ENCODE results near the gene SHROOM3. TPM values are rescaled to one million over a fixed set of nuclear protein-coding genes. Genes with fewer than 3 reads are reported as not detected.

The SHROOM3 gene
- total RNA-seq, 4 donors from 2014 or later, result 44.4 to 101 (median 88.5) TPM

DNA sequence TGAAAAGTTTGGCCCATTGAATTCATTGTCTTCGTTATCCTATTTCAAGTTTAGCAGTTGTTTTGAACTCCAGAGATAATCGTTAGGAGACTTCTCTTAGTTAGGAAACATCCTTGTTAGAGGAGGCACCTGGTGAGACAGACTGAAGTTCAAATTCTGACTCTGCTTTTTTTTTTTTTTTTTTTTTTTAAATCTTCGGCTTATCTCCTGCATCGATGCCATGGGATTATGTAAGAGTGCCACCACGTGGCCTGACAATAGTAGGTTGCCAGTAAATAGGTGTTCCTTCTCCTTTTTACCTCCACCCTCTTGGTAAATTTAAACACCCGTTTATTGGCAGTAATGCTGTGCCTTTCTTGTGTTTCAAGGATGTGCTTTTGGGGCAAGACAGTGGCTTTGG, 313.6 kb downstream of the SHROOM3 start:
- H3K27ac ChIP-seq (replicated peaks in 1 of 4), result peak overlapping the region in 1 of 4 donors; percentile 16
- no peak for DNase-seq (ENCODE audit: extremely low spot score)

DNA sequence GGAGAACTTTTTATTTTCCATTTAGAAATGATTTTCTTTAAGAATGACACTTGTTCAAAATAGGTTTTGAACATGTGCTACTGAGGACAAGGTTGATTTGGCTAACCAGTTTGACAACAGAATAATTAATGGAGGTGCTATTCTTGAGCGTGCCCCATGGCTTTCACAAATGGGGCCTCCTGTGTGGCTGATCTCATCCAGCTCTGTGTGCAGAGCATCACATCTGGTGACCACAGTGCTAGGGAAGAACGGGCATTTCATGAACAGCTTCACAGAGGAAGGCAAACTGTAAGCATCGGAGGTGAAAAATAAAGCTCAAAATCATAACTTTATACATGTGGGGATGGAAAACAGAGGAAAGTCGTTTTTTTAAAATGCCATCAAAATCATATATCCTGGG, 314.3 kb downstream of the SHROOM3 start:
- H3K27me3 ChIP-seq, result no peaks in the 10 kb centered on the region
- TF ChIP-seq, protein P1, sequence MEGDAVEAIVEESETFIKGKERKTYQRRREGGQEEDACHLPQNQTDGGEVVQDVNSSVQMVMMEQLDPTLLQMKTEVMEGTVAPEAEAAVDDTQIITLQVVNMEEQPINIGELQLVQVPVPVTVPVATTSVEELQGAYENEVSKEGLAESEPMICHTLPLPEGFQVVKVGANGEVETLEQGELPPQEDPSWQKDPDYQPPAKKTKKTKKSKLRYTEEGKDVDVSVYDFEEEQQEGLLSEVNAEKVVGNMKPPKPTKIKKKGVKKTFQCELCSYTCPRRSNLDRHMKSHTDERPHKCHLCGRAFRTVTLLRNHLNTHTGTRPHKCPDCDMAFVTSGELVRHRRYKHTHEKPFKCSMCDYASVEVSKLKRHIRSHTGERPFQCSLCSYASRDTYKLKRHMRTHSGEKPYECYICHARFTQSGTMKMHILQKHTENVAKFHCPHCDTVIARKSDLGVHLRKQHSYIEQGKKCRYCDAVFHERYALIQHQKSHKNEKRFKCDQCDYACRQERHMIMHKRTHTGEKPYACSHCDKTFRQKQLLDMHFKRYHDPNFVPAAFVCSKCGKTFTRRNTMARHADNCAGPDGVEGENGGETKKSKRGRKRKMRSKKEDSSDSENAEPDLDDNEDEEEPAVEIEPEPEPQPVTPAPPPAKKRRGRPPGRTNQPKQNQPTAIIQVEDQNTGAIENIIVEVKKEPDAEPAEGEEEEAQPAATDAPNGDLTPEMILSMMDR (IDR thresholded peaks at IDR 0.05), result no peak
- no peak for TF ChIP-seq POLR2AphosphoS5 (IDR thresholded peaks at IDR 0.05)
- no peak for TF ChIP-seq EP300 (IDR thresholded peaks at IDR 0.05)
- no peak for TF ChIP-seq POLR2A (IDR thresholded peaks at IDR 0.05; ENCODE audit: low read depth)
- no peaks in the 10 kb centered on the region for H3K9me3 ChIP-seq
- peaks cover 4 to 63% (median 52%) of the 10 kb centered on the region in 4 donors for H3K4me1 ChIP-seq
- no peak for DNase-seq (ENCODE audit: extremely low spot score)
- WGBS, result 80% methylated on average over 4 of the region's 4 CpGs
- peaks cover 0 to 9% (median under 1%) of the 10 kb centered on the region in 4 donors for H3K36me3 ChIP-seq
- intact Hi-C loops (cut with DNase I), result no loop called here
- H3K4me3 ChIP-seq, result no peak overlapping the region
- H3K27ac ChIP-seq (replicated peaks in 1 of 4), result no peak overlapping the region

More for the DNA sequence above, 313.6 kb downstream of the SHROOM3 start:
- intact Hi-C loops (cut with DNase I), result no loop called here
- peaks cover 0 to 7% (median 0%) of the 10 kb centered on the region in 4 donors for H3K36me3 ChIP-seq
- H3K27me3 ChIP-seq, result no peaks in the 10 kb centered on the region
- 27% methylated on average over 6 of the region's 6 CpGs for WGBS
- peaks cover 3 to 63% (median 52%) of the 10 kb centered on the region in 4 donors for H3K4me1 ChIP-seq
- no peaks in the 10 kb centered on the region for H3K9me3 ChIP-seq
- TF ChIP-seq EP300 (IDR thresholded peaks at IDR 0.05), result no peak
- TF ChIP-seq, protein P1 (IDR thresholded peaks at IDR 0.05), result peak; percentile 24 to 37 (median 37)
- no peak overlapping the region for H3K4me3 ChIP-seq

DNA sequence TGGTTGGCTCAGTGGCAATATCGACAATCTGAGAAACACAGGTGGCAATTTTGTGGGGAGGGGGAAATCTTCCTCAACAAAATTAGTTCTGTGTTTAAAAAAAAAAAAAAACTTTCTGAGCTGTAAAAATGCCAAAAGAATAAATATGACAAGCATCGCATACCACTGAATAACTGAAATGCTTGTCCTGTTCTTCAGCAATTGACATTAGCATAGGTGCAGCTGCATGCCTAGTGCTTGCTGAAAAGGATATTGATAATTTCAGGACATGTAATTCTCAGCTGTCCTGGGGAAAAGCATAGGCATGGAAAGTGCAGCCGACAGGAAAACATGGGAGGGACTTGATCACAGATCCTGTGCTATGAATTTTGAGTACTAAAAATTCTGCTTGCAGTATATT, 315.7 kb downstream of the SHROOM3 start:
- H3K36me3 ChIP-seq, result peaks cover 0 to 22% (median 5%) of the 10 kb centered on the region in 4 donors
- no peaks in the 10 kb centered on the region for H3K27me3 ChIP-seq
- no peaks in the 10 kb centered on the region for H3K9me3 ChIP-seq
- intact Hi-C loops (cut with DNase I), result loop anchor here (5.0 to 10.0 kb wide), 3 partner anchors 58 to 316 kb away; partner anchors contain the start of gene SHROOM3
- 74% methylated on average over 3 of the region's 3 CpGs for WGBS
- H3K27ac ChIP-seq (replicated peaks in 1 of 4), result no peak overlapping the region
- no peak for DNase-seq (ENCODE audit: extremely low spot score)
- H3K4me1 ChIP-seq, result peaks cover 6 to 51% (median 44%) of the 10 kb centered on the region in 4 donors
- no peak overlapping the region for H3K4me3 ChIP-seq
- no peak for TF ChIP-seq POLR2A (IDR thresholded peaks at IDR 0.05; ENCODE audit: low read depth)
- TF ChIP-seq, protein P1 (IDR thresholded peaks at IDR 0.05), result no peak
- no peak for TF ChIP-seq EP300 (IDR thresholded peaks at IDR 0.05)
- no peak for TF ChIP-seq POLR2AphosphoS5 (IDR thresholded peaks at IDR 0.05)

DNA sequence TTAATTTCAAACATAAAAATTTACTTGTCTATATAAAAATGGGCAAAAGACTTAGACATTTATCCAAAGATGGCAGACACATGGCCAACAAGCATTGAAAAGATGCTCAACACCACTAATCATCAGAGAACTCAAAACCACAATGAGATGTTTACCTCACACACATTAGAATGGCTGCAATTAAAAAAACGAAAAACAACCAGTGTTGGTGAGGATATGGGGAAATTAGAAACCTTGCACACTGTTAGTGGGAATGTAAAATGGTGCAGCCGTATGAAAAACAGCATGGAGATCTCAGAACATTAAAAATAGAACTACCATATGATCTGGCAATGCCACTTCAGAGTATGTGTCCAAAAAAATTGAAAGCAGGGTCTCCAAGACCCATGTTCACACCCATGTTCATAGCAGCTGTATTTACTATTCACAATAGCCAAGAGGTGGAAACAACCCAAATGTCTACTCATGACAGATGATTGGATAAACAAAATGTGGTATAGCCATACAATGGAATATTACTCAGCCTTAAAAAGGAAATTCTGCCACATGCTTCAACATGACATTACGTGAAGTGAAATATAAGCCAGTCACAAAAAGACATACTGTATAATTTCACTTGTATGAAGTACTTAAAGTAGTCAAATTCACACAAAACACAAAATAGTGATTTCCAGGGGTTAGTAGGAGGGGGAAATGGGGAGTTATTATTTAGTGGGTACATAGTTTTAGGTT, 316.7 kb downstream of the SHROOM3 start:
- peak; percentile 14 for DNase-seq (ENCODE audit: extremely low spot score)
- intact Hi-C loops (cut with DNase I), result loop anchor here (5.0 to 10.0 kb wide), 3 partner anchors 59 to 317 kb away; partner anchors contain the start of gene SHROOM3
- H3K27me3 ChIP-seq, result no peaks in the 10 kb centered on the region
- 95% methylated on average over 3 of the region's 3 CpGs for WGBS
- no peaks in the 10 kb centered on the region for H3K9me3 ChIP-seq
- no peak overlapping the region for H3K4me3 ChIP-seq
- TF ChIP-seq POLR2AphosphoS5 (IDR thresholded peaks at IDR 0.05) (no peak), POLR2A (IDR thresholded peaks at IDR 0.05; ENCODE audit: low read depth) (no peak), EP300 (IDR thresholded peaks at IDR 0.05) (no peak)
- TF ChIP-seq, protein P1 (IDR thresholded peaks at IDR 0.05), result no peak
- peaks cover 6 to 50% (median 42%) of the 10 kb centered on the region in 4 donors for H3K4me1 ChIP-seq
- no peak overlapping the region for H3K27ac ChIP-seq (replicated peaks in 1 of 4)
- H3K36me3 ChIP-seq, result peaks cover 0 to 27% (median 5%) of the 10 kb centered on the region in 4 donors

Measured in esophagus muscularis mucosa (tissue), 4 donors.